ENCODE measurements around the gene SLC18A3. TPM values are rescaled to one million over a fixed set of nuclear protein-coding genes. Genes with fewer than 3 reads are reported as not detected.

Gene SLC18A3
- total RNA-seq, 1 experiment from 2014 or later = 0.30 TPM

DNA sequence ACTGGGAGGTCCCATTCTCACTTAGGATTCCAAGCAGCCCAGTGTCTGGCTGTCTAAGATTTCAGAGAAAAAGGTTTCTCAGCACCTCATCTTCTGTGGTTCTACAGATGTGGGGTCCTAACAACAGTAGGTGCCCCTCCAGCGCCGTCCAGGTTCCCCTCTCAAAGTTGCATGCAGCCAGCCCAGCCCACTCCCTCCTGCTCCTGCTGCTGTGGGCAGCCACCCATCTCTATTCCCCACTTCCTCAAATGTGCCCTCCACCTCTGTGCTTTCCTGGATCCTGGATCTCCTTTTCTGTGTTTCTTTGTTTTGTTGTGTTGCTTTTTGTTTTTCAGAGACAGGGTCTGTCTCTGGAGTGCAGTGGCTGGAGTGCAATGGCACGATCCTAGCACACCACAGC is 13.3 kb upstream of the SLC18A3 start:
- no peaks in the 10 kb centered on the region for H3K36me3 ChIP-seq (ENCODE audit: insufficient read depth, low read length, poor library complexity, severe bottlenecking)
- H3K27ac ChIP-seq (ENCODE audit: low read depth, low read length, poor library complexity, severe bottlenecking) = no peak overlapping the region

DNA sequence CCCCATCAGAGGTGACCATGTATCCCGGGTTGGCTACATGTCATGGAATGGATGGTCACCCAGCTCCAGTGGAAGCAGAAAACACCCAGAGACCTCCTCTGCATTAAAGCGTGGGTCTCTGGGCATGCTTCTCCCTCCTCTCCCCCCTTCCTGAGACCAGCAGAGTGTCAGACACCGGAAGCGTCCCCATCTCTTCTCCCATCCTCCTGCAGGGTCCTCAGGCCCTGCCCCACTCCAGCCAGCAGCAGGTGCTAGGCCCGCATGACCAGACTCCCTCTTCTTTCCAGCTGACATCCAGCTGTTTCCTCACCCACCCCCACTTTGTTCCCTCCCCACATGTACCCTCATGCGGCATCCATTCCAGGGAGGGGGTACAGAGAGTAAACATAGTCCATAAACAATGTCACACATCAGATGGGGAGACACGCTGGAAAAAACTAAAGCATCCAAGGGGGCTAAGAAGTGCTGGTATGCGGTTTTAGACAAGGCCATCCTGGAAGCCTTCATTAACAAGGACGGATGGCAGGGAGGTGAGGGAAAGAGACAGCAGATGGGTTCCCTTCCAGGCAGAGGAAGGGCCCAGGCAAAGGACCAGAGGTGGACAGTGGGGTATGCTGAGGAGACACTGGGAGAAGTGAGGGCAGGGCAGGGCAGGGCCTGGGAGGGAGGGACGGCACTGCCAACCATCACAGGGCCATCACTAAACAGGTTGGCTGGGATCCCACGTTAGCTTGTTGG is 12.5 kb upstream of the SLC18A3 start:
- intact Hi-C loops (cut with micrococcal nuclease; ENCODE audit: unreplicated experiment) = loop anchor here (10.0 kb wide), 2 partner anchors 297 to 467 kb away; partner anchors contain the start of gene WASHC2A
- no peak for TF ChIP-seq EZH2 (IDR thresholded peaks at IDR 0.05; ENCODE audit: borderline replicate concordance, low read depth, low read length, poor library complexity, severe bottlenecking)
- TF ChIP-seq, protein P1, sequence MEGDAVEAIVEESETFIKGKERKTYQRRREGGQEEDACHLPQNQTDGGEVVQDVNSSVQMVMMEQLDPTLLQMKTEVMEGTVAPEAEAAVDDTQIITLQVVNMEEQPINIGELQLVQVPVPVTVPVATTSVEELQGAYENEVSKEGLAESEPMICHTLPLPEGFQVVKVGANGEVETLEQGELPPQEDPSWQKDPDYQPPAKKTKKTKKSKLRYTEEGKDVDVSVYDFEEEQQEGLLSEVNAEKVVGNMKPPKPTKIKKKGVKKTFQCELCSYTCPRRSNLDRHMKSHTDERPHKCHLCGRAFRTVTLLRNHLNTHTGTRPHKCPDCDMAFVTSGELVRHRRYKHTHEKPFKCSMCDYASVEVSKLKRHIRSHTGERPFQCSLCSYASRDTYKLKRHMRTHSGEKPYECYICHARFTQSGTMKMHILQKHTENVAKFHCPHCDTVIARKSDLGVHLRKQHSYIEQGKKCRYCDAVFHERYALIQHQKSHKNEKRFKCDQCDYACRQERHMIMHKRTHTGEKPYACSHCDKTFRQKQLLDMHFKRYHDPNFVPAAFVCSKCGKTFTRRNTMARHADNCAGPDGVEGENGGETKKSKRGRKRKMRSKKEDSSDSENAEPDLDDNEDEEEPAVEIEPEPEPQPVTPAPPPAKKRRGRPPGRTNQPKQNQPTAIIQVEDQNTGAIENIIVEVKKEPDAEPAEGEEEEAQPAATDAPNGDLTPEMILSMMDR (conservative IDR thresholded peaks at IDR 0.05; ENCODE audit: low read depth, low read length) = no peak
- CTCF ChIA-PET = no interaction called here

More for the DNA sequence above, 13.3 kb upstream of the SLC18A3 start:
- TF ChIP-seq, protein P1 (conservative IDR thresholded peaks at IDR 0.05; ENCODE audit: low read depth, low read length) = no peak
- no peak for TF ChIP-seq EZH2 (IDR thresholded peaks at IDR 0.05; ENCODE audit: borderline replicate concordance, low read depth, low read length, poor library complexity, severe bottlenecking)
- intact Hi-C loops (cut with micrococcal nuclease; ENCODE audit: unreplicated experiment) = loop anchor here (10.0 kb wide), 2 partner anchors 298 to 468 kb away; partner anchors contain the start of gene WASHC2A
- ChIA-PET POLR2A (ENCODE audit: low non-redundant PET) (no interaction called here), CTCF (no interaction called here)
- H3K4me3 ChIP-seq (ENCODE audit: low read depth, low read length, poor library complexity, severe bottlenecking) = no peak overlapping the region
- no peak for DNase-seq (ENCODE audit: low spot score)
- H3K4me1 ChIP-seq (ENCODE audit: insufficient read depth, low read length, poor library complexity, severe bottlenecking) = no peaks in the 10 kb centered on the region
- no TSS peak for BruUV-seq (replicated peaks)
- no peaks in the 10 kb centered on the region for H3K9me3 ChIP-seq (ENCODE audit: low read depth, low read length, poor library complexity, severe bottlenecking)
- H3K27me3 ChIP-seq (replicated peaks; ENCODE audit: insufficient read depth, low read depth, low read length, poor library complexity) = no peaks in the 10 kb centered on the region

DNA sequence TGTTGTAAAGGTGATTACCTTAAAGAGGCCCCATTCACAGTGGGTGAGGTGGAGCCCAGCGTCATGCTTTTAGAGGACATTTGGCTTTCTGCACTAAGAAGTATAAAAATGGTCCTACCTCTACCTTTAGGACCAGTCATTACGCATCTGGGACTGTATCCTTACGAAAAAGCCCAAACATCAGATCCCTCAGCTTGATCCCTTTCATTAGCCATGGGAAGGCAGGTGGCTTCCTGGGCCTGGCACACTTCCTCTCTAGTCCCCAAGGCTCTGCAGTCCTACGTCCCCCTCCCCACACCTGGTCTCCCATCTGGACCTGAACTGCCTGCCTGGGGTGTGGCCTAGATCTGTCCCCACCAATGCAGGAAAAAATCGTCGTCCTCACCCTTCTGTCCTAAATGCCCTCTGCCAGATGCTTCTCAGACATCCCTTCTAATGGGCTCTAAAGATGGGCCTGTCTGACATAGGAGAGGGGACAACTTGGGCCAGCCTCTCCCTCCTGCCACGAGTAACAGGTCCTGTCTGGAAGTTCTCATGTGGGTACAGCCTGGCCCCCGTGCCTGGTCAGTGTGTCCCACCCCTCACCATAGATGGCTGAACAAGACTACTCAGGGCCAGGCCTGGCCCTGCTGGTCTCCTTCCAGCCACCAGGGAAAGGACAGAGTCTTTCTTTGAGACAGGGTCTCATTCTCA is 11.8 kb upstream of the SLC18A3 start:
- POLR2A ChIA-PET (ENCODE audit: low non-redundant PET) = no interaction called here
- CTCF ChIA-PET = no interaction called here
- no peak overlapping the region for H3K27ac ChIP-seq (ENCODE audit: low read depth, low read length, poor library complexity, severe bottlenecking)
- intact Hi-C loops (cut with micrococcal nuclease; ENCODE audit: unreplicated experiment) = loop anchor here (10.0 kb wide), 2 partner anchors 296 to 466 kb away; partner anchors contain the start of gene WASHC2A
- no peaks in the 10 kb centered on the region for H3K9me3 ChIP-seq (ENCODE audit: low read depth, low read length, poor library complexity, severe bottlenecking)
- no peaks in the 10 kb centered on the region for H3K36me3 ChIP-seq (ENCODE audit: insufficient read depth, low read length, poor library complexity, severe bottlenecking)
- H3K27me3 ChIP-seq (replicated peaks; ENCODE audit: insufficient read depth, low read depth, low read length, poor library complexity) = peaks cover 6% of the 10 kb centered on the region
- no peak overlapping the region for H3K4me3 ChIP-seq (ENCODE audit: low read depth, low read length, poor library complexity, severe bottlenecking)
- no peak for TF ChIP-seq EZH2 (IDR thresholded peaks at IDR 0.05; ENCODE audit: borderline replicate concordance, low read depth, low read length, poor library complexity, severe bottlenecking)
- TF ChIP-seq, protein P1 (conservative IDR thresholded peaks at IDR 0.05; ENCODE audit: low read depth, low read length) = no peak
- no TSS peak for BruUV-seq (replicated peaks)
- no peak for DNase-seq (ENCODE audit: low spot score)
- no peaks in the 10 kb centered on the region for H3K4me1 ChIP-seq (ENCODE audit: insufficient read depth, low read length, poor library complexity, severe bottlenecking)

More for the DNA sequence above, 12.5 kb upstream of the SLC18A3 start:
- POLR2A ChIA-PET (ENCODE audit: low non-redundant PET) = no interaction called here
- no peaks in the 10 kb centered on the region for H3K4me1 ChIP-seq (ENCODE audit: insufficient read depth, low read length, poor library complexity, severe bottlenecking)
- peaks cover under 1% of the 10 kb centered on the region for H3K27me3 ChIP-seq (replicated peaks; ENCODE audit: insufficient read depth, low read depth, low read length, poor library complexity)
- H3K27ac ChIP-seq (ENCODE audit: low read depth, low read length, poor library complexity, severe bottlenecking) = no peak overlapping the region
- no peak for DNase-seq (ENCODE audit: low spot score)
- H3K9me3 ChIP-seq (ENCODE audit: low read depth, low read length, poor library complexity, severe bottlenecking) = no peaks in the 10 kb centered on the region
- no TSS peak for BruUV-seq (replicated peaks)
- H3K4me3 ChIP-seq (ENCODE audit: low read depth, low read length, poor library complexity, severe bottlenecking) = no peak overlapping the region
- no peaks in the 10 kb centered on the region for H3K36me3 ChIP-seq (ENCODE audit: insufficient read depth, low read length, poor library complexity, severe bottlenecking)

Data from A673 (cell line).